Measurements from ENCODE around the gene GPR31.

DNA sequence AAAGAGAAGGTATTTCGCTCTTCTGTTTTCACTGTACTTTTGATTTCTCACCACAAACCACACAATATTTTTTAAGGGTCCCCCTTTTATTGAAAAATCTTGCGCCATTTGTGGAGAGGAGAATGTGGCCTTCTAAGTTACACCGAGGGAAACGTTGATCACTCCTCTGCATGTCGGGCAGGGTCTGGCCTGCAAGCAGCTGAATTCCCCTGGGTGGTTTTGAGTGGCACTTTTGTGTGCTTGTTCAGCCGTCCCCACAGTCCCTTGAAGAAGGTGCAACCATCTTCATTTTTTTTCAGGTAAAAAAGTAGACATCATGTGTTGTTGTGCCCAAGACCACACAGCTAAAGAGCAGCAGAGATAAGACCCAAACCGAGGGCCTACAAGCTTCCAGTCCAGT is 6.1 kb downstream of the GPR31 start:
- TF ChIP-seq CTCF (IDR thresholded peaks at IDR 0.05 in 2 of 3, conservative IDR thresholded peaks at IDR 0.05 in 1 of 3; ENCODE audit: insufficient read depth in 2 of 3, low read depth in 1 of 3, low read length in 3 of 3) = no peak
- no peak for TF ChIP-seq GTF2A2 (tag; IDR thresholded peaks at IDR 0.05)
- no peak for TF ChIP-seq BCOR (IDR thresholded peaks at IDR 0.05)
- TF ChIP-seq NFATC3 (IDR thresholded peaks at IDR 0.05) = no peak
- TF ChIP-seq ZNF274 (IDR thresholded peaks at IDR 0.05; ENCODE audit: borderline replicate concordance, low read depth, low read length) = no peak
- TF ChIP-seq ZZZ3 (IDR thresholded peaks at IDR 0.05) = no peak
- TF ChIP-seq CREB1 (IDR thresholded peaks at IDR 0.05) = no peak
- no peak for TF ChIP-seq CREB1 (CRISPR knock-in tag; IDR thresholded peaks at IDR 0.05)
- TF ChIP-seq ZFP30 (CRISPR knock-in tag; IDR thresholded peaks at IDR 0.05; ENCODE audit: borderline replicate concordance) = no peak
- TF ChIP-seq, protein P1, sequence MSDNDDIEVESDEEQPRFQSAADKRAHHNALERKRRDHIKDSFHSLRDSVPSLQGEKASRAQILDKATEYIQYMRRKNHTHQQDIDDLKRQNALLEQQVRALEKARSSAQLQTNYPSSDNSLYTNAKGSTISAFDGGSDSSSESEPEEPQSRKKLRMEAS (CRISPR knock-in tag; IDR thresholded peaks at IDR 0.05) = no peak

All from K562 (cell line).